Osteoblast (primary cell): ENCODE measurements around the gene ZNF280A. TPM values are rescaled to one million over a fixed set of nuclear protein-coding genes. Genes with fewer than 3 reads are reported as not detected.
"Not testable (repeated sequence)": the region's sequence is repeated elsewhere in the genome, so short reads cannot be mapped to it uniquely, and the experiment has no call there.

ENCODE experiments used
- DNase-seq: peaks from one replicate; pipeline ENCODE4 v3.0.0; 2011; ENCODE audit warnings: low spot score, mixed read lengths; ENCODE audit not compliant: insufficient read length; ENCODE audit errors: missing footprints
- H2AFZ ChIP-seq: 2 replicates; pipeline ENCODE4 v1.6.0; 2011; ENCODE audit warnings: mild to moderate bottlenecking, low read length
- H3K27ac ChIP-seq: 2 replicates; pipeline ENCODE4 v1.5.1; 2011; ENCODE audit warnings: mild to moderate bottlenecking, low read depth, low read length, moderate library complexity
- H3K27me3 ChIP-seq: 2 replicates; pipeline ENCODE4 v1.6.0; 2012; ENCODE audit warnings: mild to moderate bottlenecking, control low read depth, inconsistent platforms, low read length, moderate library complexity; ENCODE audit not compliant: insufficient read depth
- H3K36me3 ChIP-seq: 2 replicates; pipeline ENCODE4 v1.5.1; 2011; ENCODE audit warnings: mild to moderate bottlenecking, low read length, control low read depth, moderate library complexity; ENCODE audit not compliant: insufficient read depth
- H3K4me1 ChIP-seq: 2 replicates; pipeline ENCODE4 v1.5.1; 2011; ENCODE audit warnings: mild to moderate bottlenecking, low read length, control low read depth, moderate library complexity; ENCODE audit not compliant: insufficient read depth
- H3K4me2 ChIP-seq: 2 replicates; pipeline ENCODE4 v1.6.0; 2011; ENCODE audit warnings: mild to moderate bottlenecking, low read length; ENCODE audit not compliant: insufficient read depth
- H3K4me3 ChIP-seq: fragments of 200-600 bp; sonication (generic); 3 replicates; pipeline ENCODE4 v1.5.1; 2012; ENCODE audit warnings: mild to moderate bottlenecking, low read length, inconsistent platforms; ENCODE audit not compliant: insufficient read depth
- H3K79me2 ChIP-seq: 2 replicates; pipeline ENCODE4 v1.6.0; 2012; ENCODE audit warnings: mild to moderate bottlenecking, low read length, control low read depth, inconsistent platforms; ENCODE audit not compliant: insufficient read depth
- H3K9me3 ChIP-seq: 2 replicates; pipeline ENCODE4 v1.5.1; 2011; ENCODE audit warnings: low read depth, low read length, control low read depth
- H4K20me1 ChIP-seq: 2 replicates; pipeline ENCODE4 v1.6.0; 2012; ENCODE audit warnings: mild to moderate bottlenecking, low read length, control low read depth; ENCODE audit not compliant: insufficient read depth
- total RNA-seq: library from RNA; depleted of rRNA; stranded (reverse); fragments of >200 nt; gene quantifications from 2 replicates; pipeline ENCODE4 v1.2.3, GENCODE V29; 2012
- TF ChIP-seq, protein P1 (sequence below): IDR thresholded peaks from 2 replicates; pipeline ENCODE4 v1.5.1; 2011; ENCODE audit warnings: mild to moderate bottlenecking, low read depth, low read length, moderate library complexity; ENCODE audit errors: extremely low read depth

Gene ZNF280A
- total RNA-seq, 1 donor, result not detected

DNA sequence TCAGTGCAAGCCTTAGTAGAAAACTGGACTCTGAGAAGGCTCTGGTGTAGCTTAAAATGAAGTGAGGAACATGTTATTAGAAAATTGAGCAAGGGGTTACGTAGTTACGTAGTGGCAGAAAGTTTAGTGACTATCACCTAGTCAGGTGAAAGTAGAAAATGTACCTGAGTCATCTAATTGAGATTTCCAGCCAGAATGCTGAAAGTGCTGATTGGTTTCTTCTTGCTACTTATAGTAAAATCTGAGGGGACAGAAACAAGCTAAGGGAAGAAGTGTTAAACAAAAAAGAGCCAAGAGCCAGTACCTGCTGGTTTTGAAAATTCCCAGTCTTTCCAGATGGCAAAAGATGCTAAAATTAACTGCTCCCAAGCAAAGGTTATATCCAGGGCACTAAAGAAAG is 41.0 kb downstream of the ZNF280A start:
- H3K9me3 ChIP-seq, result no peaks in the 10 kb centered on the region
- no peak overlapping the region for H3K27ac ChIP-seq
- no peak overlapping the region for H3K4me2 ChIP-seq
- no peaks in the 10 kb centered on the region for H3K4me1 ChIP-seq
- no peaks in the 10 kb centered on the region for H3K36me3 ChIP-seq
- H2AFZ ChIP-seq, result no peak overlapping the region
- no peaks in the 10 kb centered on the region for H3K27me3 ChIP-seq
- H4K20me1 ChIP-seq, result no peaks in the 10 kb centered on the region
- TF ChIP-seq, protein P1, sequence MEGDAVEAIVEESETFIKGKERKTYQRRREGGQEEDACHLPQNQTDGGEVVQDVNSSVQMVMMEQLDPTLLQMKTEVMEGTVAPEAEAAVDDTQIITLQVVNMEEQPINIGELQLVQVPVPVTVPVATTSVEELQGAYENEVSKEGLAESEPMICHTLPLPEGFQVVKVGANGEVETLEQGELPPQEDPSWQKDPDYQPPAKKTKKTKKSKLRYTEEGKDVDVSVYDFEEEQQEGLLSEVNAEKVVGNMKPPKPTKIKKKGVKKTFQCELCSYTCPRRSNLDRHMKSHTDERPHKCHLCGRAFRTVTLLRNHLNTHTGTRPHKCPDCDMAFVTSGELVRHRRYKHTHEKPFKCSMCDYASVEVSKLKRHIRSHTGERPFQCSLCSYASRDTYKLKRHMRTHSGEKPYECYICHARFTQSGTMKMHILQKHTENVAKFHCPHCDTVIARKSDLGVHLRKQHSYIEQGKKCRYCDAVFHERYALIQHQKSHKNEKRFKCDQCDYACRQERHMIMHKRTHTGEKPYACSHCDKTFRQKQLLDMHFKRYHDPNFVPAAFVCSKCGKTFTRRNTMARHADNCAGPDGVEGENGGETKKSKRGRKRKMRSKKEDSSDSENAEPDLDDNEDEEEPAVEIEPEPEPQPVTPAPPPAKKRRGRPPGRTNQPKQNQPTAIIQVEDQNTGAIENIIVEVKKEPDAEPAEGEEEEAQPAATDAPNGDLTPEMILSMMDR, result no peak
- DNase-seq, result no peak
- H3K4me3 ChIP-seq, result no peak overlapping the region
- no peaks in the 10 kb centered on the region for H3K79me2 ChIP-seq

DNA sequence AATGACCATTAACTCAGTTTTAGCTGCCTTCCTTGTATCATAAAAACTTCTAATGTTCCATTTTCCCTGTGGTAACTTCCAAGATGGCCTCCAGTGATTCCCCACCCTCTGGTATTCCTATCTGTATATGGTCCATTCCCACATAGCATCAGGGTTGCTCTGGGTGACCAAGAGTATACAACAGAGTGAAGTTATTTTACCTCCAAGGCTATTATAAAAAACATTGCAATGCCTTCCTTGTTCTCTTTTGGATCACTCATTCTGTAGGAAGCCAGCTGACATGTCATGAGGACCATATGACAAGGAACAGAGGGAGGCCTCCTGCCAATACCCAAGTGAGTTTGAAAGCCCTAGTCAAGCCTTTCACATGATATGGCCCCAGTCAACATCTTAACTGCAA is 41.6 kb downstream of the ZNF280A start:
- H2AFZ ChIP-seq, result no peak overlapping the region
- no peak overlapping the region for H3K4me2 ChIP-seq
- no peaks in the 10 kb centered on the region for H3K27me3 ChIP-seq
- no peaks in the 10 kb centered on the region for H4K20me1 ChIP-seq
- DNase-seq, result no peak
- no peak overlapping the region for H3K27ac ChIP-seq
- TF ChIP-seq, protein P1, result no peak
- no peak overlapping the region for H3K4me3 ChIP-seq
- no peaks in the 10 kb centered on the region for H3K36me3 ChIP-seq
- H3K4me1 ChIP-seq, result no peaks in the 10 kb centered on the region
- no peaks in the 10 kb centered on the region for H3K9me3 ChIP-seq
- H3K79me2 ChIP-seq, result no peaks in the 10 kb centered on the region

DNA sequence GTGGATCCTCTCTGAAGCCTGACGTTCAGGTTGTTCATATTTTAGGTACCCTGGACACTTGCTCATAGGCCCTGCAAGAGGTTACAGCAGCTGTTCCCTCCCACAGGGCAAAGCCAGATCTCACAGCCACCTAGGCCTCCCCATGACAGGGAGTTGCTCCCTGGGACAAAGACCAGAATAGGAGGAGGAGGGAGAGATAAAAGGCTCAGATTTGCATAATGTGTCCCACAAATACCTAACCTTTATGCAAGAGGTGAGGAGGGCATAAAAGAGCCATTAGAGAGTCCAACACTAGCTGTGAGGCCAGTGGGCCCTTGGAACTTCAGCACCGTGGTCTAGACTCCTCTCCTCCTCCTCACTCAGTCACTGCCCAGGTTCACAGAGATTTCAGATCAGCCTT is 45.3 kb downstream of the ZNF280A start:
- Histone ChIP-seq H3K4me1 (no peaks in the 10 kb centered on the region), H4K20me1 (no peaks in the 10 kb centered on the region), H3K79me2 (no peaks in the 10 kb centered on the region), H3K36me3 (no peaks in the 10 kb centered on the region), H3K27me3 (no peaks in the 10 kb centered on the region), H3K9me3 (no peaks in the 10 kb centered on the region), H2AFZ (no peak overlapping the region), H3K4me3 (no peak overlapping the region), H3K4me2 (no peak overlapping the region), H3K27ac (no peak overlapping the region)
- TF ChIP-seq, protein P1, result no peak
- DNase-seq, result no peak

DNA sequence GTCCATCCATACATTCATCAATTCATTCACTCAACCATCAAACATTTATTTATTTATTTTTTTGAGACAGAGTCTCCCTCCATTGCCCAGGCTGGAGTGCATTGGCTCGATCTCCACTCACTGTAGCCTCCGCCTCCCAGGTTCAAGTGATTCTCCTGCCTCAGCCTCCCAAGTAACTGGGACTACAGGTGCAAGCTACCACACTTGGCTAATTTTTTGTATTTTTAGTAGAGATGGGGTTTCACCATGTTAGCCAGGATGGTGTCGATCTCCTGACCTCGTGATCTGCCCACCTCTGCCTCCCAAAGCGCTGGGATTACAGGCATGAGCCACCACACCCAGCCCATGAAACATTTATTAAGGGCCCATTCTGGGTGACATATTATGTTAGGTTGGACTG is 49.0 kb downstream of the ZNF280A start:
- not testable (repeated sequence) for H2AFZ ChIP-seq, H3K4me1 ChIP-seq, DNase-seq, H3K4me3 ChIP-seq, H3K4me2 ChIP-seq, H3K9me3 ChIP-seq, H4K20me1 ChIP-seq, H3K27me3 ChIP-seq, H3K79me2 ChIP-seq, H3K27ac ChIP-seq, H3K36me3 ChIP-seq
